Hippocampal formation (tissue), 2 donors: ENCODE data around the gene PUDP.
"Not testable (repeated sequence)": the region's sequence is repeated elsewhere in the genome, so short reads cannot be mapped to it uniquely, and the experiment has no call there.

Experiments used
- DNase-seq, 2 donors: peaks; one replicate each; lab custom pipeline; 2025; lab: John Stamatoyannopoulos, UW

PUDP gene

DNA sequence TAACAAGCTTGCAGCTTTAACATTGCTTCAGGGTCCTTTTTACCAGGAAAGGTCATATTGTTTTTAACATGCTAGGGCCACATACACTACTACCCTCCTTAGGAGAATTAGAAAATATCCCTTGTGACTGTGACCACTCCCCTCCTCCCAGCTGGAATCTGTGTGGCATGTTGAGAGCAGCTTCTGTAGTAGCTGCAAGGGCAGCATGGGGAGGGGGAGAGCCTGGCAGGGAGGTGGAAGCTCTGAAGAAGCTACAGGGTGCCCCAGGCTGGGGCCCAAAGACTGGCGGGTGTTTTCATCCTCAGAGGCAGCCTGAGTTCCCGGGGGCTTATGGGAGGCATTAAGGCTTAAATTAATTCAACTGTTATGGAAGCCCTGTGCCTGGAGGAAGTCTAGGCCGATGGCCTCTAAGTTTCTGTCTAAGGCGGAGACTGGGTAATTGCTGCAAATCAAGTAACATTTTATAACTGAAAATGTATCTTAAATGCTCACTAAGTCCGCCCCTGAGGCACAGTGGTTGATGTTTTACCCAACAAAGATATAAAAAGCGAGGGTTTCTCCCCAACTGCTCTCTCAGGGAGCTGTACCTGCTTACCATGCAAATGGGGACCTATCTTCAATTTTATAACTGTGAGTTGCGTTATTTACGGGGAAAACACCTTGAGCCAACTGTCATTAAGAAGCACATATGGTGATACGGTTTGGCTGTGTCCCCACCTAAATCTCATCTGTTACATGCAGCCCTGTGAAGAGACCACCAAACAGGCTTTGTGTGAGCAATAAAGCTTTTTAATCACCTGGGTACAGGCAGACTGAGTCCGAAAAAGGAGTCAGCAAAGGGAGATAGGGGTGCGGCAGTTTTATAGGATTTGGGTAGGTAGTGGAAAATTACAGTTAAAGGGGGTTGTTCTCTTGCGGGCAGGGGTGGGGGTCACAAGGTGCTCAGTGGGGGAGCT is 37.8 kb downstream of the PUDP start:
- DNase-seq: no peak

DNA sequence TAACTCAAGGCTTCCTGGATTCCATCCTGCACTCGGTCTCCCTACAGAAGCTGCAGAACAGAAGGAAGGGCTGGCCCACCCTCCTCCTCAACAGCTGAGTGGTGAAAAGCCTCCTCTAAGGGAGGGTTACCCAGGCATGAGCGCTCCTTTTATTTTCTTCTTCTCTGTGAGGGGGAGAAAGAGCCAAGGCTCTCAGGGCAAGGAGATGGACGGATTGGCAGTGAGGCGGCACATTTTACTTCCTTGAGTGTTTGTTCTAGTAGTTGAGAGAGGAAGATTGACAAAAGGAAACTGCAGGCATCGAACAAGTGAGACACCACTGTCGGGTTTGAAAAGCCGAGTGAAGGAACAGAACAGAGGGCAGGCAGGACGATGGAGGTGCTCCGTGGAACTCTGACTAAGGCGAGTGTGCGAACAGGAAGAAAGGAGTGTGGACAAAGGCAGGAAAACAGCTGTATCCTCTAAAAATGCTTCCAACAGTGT is 38.9 kb downstream of the PUDP start:
- peak; percentile 6 to 17 for DNase-seq

GRCh38 chrX:7108030-7108429 is 39.9 kb downstream of the PUDP start:
- no peak for DNase-seq

- no peak for DNase-seq
These were observed 41.3 kb downstream of the PUDP start for GRCh38 chrX:7106649-7107048.

DNA sequence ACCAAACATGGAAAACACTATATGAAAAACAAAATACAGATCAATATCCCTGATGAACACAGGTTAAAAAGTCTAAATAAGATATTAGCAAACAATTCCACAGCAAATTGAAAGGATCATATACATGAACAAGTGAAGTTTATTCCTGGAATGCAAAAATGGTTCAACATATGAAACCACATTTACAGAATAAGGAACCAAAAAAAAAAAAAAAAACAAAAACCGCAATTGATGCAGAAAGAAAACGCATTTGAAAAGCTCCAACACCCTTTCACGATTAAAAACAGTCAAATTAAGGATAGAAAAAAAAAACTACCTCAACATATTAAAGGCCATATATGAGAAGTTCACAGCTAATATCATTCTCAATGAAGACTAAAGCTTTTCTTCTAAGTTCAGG is 45.8 kb downstream of the PUDP start:
- no peak for DNase-seq

- DNase-seq: no peak
These were observed 47.9 kb downstream of the PUDP start for GRCh38 chrX:7100022-7100421.

- not testable (repeated sequence) for DNase-seq
These were observed 52.3 kb downstream of the PUDP start for GRCh38 chrX:7095657-7096056.

DNA sequence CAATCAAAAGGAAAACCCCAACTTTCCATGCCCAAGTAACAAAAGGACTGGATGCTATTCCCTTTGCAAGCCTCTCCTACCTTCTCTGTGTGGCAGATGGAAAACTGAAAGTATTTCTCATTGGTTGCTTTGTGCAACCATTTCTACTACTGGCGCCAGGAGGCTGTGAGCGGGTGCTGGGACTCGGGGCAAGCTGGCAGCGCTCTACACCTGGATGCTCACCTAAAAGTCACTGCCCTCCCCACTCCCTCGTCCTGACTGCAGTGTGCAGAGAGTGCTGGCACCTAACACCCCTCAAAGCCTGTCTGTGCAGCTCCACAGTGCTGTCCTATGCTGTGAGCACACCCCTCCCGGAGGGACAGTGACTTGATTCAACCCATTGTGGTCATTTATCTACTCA is 54.6 kb downstream of the PUDP start:
- no peak for DNase-seq

DNA sequence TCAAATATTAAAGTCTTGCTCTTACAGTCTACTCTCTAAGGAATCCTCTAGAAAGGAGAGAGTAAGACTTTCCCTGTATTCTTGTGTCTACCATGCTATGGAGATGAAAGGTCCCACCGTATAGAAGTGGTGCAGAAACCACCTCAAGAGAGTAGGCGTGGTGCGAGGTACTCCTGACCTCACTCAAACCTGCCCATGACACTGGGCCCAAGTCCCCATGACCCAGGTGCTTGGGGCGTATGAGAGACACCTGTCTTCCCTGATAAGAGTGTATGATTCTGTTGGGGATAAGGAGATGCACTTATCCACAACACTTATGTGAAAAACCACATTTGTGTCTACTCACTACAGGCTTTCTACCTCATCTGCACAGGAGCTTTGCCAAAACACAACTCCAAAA is 55.4 kb downstream of the PUDP start:
- no peak for DNase-seq

GRCh38 chrX:7091923-7092322 is 56.0 kb downstream of the PUDP start:
- no peak for DNase-seq

- DNase-seq: no peak
These were observed 57.3 kb downstream of the PUDP start for GRCh38 chrX:7090641-7091040.

DNA sequence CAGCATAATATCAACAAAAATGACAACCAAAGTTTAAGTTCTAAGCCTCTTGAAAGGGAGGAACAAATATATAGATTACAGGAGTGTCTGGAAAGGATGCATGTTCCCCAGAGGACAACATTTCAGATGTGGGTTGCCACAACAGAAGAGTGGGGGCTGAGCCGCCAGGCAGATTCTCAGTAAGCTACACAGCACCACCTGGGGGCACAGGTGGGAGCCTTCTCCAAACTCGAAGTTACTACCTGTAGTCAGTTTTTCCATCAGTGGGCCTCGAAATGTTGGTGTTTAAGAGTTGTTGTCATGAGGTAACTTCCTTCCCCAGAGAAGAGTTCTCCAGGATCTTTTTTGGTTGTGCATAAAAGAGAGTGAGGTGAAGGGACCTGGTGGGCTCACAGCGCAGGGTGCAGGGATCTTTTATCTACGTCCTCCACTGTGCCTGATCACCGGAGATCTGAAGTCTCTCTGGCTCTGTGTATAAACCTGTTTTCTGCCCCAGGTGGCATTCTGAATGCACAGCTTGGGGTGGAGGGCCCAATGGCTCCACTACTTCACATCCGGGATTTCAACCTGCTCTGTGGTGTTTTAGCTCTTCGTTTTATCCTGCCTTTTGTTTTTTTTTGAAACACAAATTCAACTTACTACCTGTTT is 58.9 kb downstream of the PUDP start:
- no peak for DNase-seq

GRCh38 chrX:7086384-7086783 is 61.6 kb downstream of the PUDP start:
- DNase-seq: no peak

GRCh38 chrX:7085879-7086278 is 62.1 kb downstream of the PUDP start:
- no peak for DNase-seq

- no peak for DNase-seq
These were observed 63.1 kb downstream of the PUDP start for GRCh38 chrX:7084841-7085240.

DNA sequence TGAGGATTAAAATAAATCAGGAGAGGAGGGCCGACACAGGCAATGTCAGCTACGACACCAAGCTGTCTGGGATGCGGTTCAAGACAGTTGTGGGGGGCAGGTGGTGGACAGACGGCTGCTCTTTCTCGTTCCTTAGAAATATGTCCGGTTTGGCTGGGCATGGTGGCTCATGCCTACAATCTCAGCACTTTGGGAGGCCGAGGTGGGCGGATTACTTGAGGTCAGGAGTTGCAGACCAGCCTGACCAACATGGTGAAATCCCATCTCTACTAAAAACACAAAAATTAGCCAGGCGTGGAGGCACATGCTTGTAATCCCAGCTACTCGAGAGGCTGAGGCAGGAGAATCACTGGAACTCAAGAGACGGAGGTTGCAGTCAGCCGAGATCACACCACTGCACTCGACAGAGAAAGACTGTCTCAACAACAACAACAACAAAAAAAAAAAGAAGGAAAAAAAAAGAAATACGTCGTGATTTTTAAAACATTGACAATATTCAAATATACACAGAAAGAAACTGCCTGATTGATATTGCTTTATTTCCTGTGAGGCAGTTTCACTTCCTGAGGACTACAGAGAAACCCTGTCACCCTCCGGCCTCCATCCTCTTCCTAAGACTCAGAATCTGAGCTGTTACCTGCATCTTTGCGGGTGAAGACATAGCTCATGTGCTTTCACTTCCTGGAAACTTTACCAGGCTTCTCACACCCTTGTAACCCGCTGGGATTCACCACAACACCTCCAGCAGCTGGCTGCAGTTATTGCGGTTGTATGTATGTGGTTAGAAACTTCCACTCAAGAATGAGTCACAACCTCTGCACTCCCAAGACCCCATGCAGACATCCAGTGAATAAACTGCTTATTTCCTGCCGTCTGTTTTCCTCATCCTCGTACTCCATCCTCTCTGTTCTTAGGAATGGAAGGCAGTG is 64.2 kb downstream of the PUDP start:
- DNase-seq: no peak

- no peak for DNase-seq
These were observed 64.9 kb downstream of the PUDP start for GRCh38 chrX:7083021-7083420.

DNA sequence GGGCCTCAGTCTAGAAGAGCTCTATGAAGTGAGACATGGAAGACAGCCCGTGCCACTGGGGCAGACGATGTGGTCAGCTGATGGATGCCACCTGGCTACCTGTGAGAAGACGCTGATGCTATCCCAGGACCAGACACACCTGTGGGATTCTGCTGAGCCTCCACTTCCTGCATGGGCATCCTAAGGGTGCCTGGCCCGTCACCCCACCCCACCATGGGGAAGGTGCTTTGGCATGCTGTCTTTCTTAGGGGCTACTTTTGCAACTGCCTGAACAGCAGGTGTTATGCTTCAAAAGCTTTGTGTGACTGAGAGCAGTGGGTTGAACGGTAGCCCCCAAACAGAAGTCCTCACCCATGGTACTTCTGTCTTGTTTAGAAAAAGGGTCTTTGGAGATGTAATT is 65.4 kb downstream of the PUDP start:
- DNase-seq: no peak

GRCh38 chrX:7077241-7078230 is 70.4 kb downstream of the PUDP start:
- DNase-seq: no peak

GRCh38 chrX:7076245-7076661 is 71.7 kb downstream of the PUDP start:
- no peak for DNase-seq

DNA sequence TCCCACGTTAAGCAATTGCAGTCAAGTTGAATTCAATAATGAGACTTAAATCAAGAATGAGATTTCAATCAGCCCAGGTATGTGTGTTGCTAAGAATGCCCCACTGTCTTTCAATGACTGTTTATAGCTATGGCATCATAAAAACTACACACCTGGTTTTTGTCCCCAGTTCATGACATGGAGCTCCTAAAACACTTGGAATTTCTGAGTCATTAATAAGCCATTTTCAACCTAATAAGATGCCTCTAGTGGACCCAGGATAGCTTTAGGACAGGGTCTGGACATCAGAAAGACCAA is 73.1 kb downstream of the PUDP start:
- no peak for DNase-seq
